WI38 (cell line): ENCODE results near the gene CDC20.

Source experiments
- H3K4me3 ChIP-seq: 2 replicates; pipeline ENCODE4 v1.5.1; 2011; ENCODE audit warnings: low read depth, mild to moderate bottlenecking, control low read depth, low read length
- CTCF ChIP-seq: IDR thresholded peaks from 2 replicates; pipeline ENCODE4 v1.5.1; 2012; ENCODE audit warnings: low read depth, mild to moderate bottlenecking, control low read depth, low read length

The CDC20 gene

DNA sequence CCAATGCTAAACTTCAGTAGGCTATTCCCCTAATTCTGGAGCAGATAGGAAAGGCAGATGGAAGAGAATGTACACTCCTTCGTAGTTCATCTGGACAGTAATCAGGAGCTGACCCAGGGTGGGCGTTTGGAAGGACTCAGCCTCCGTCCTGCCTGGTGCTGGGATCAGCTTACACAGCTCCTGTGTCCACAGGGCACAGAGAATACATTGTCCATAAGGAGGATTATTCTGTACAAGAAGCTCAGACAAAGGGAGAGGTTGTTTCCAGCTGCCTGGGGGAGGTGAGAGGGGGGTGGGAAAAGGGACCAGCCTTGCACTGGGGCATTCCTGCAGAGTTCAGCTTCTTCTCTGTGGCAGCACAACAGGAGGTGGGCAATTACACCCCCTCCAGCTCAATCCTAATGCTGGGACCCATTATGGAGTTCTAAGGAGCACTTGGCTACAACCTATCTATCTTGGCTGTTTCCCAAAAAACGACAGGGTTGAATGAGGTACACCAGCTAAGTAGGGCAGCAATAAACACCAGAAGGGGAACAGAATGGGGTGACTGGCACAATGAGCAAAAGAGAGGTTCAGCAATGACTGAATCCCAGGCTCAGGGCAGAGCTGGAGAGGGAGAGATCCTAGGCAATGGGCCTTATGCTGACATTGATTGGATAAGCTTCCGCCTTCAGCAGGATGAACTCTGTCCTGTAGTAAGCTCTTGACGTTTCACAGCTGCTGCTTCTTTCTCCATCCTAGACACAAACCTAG lies 23.4 kb downstream of the CDC20 start:
- TF ChIP-seq CTCF = no peak
- no peak overlapping the region for H3K4me3 ChIP-seq

GRCh38 chr1:43383449-43383848 lies 24.7 kb downstream of the CDC20 start:
- no peak overlapping the region for H3K4me3 ChIP-seq
- TF ChIP-seq CTCF = no peak

- H3K4me3 ChIP-seq = no peak overlapping the region
- no peak for TF ChIP-seq CTCF
Measured at GRCh38 chr1:43386676-43387075, 27.9 kb downstream of the CDC20 start.

GRCh38 chr1:43387976-43388599 lies 29.3 kb downstream of the CDC20 start:
- no peak for TF ChIP-seq CTCF
- peak overlapping the region; percentile 77 for H3K4me3 ChIP-seq

DNA sequence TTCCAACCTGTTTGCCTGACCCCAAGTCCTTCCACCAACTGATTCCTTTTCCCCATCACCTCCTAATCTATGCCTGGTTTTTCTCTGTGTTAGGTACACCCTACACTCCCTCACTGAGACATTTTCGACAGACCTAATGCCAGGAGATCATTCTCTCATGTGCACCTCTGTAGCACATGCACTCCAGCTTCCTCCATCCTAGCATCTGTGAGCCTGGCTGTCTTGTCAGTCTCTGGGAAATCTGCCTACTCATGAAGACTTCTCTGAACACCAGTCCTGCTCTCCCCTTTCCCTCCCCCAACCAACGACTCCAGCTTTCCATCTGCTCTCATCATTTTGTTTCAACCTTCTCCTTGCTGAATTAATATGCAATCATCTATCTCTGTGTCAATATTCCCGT lies 29.8 kb downstream of the CDC20 start:
- H3K4me3 ChIP-seq = peak overlapping the region; percentile 77

DNA sequence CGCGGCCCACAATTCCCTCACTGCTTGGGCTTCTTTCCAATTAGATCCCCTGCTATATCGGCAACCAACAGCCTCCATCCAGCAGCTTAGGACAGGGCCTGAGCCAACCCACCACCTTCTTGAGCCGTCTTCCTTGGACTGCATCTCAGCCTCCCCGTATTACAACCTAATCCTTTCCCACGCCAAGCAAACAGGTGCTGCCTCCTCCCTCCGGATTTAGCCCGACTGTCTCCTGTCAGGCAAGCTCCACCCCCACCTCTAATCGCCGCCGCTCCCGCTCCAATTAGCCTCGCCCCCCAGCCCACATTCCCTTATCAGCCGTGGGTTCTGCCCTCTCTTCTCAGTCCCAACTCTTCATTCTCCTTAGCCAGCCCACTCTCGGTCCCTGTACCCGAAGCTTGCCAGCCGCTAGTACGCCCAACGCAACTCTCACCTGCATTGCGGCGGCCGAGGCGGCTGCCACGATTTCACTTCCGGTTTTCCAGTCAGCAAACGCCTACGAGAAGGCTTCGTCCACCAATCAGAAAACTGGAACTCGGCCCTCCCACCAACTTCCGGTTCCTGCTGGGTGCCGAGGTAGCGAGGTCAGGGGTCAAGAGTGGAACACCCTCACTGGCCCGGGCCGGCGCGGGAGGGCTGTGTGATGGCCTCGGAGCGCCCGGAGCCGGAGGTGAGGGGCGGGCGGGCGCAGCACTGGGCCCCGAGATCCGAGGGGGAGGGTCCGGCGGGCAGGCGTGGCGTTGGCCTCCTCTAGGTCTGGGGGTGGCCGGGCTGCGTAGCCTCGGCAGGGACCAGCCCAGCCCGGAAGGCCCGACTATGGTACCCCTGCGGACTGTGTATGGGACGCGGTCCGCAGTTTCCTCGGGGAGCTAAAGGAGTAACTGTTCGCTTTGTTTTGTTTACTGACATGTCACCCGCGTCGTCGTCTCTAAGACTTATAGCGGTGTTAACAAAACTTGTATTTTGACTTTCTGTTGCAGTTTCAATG lies 30.8 kb downstream of the CDC20 start, which contains the start of the genes MED8 and SZT2:
Gene MED8 (minus strand): TSS at position 475 of the 988 bp plus-strand sequence. CDS start 36 bp downstream, at position 439.
Gene SZT2 (plus strand): TSS at position 574 of the 988 bp plus-strand sequence. CDS start 70 bp downstream, at position 644.
- peak within 1 kb of the TSS; percentile 77 for H3K4me3 ChIP-seq
- TF ChIP-seq CTCF = no peak

More for the DNA sequence above, 29.8 kb downstream of the CDC20 start:
- TF ChIP-seq CTCF = no peak
